ENCODE data around the gene CNTLN. TPM values are rescaled to one million over a fixed set of nuclear protein-coding genes. Genes with fewer than 3 reads are reported as not detected.
A peak's percentile ranks its signal among the peaks of the same experiment; 100 is the strongest.

The CNTLN gene
- 5.1 TPM for total RNA-seq (2021; ENCODE audit: unreplicated experiment)
- 1.0 and 1.6 TPM in 2 replicates for polyA plus RNA-seq (2012)
- percentile 50 among the genes with signal in this experiment for Bru-seq, nascent RNA
- percentile 35 among the genes with signal in this experiment for BruChase-seq, experiment 1, labeled RNA remaining after a 6-hour chase
- BruChase-seq, experiment 2, labeled RNA remaining after a 2-hour chase, result percentile 41 among the genes with signal in this experiment
- long read RNA-seq, full-length matches to known transcripts, result 4 of 12 reads
- long read RNA-seq, partial matches to known transcripts, result 2 of 12 reads
- long read RNA-seq, other reads (novel, unspliced or antisense), result 6 of 12 reads

GRCh38 chr9:17134396-17135294, at the start of gene CNTLN:
TSS of gene CNTLN (plus strand) at chr9:17135040. CDS start at chr9:17135066, 26 bp downstream.
- CTCF ChIA-PET, result no interaction called here
- no peaks in the 10 kb centered on the region for H3K36me3 ChIP-seq (ENCODE audit: control insufficient read depth in 1 of 2, insufficient read depth in 2 of 2, low read length in 2 of 2)
- TF ChIP-seq EZH2phosphoT487 (IDR thresholded peaks at IDR 0.05; ENCODE audit: borderline replicate concordance) (no peak), MAX (IDR thresholded peaks at IDR 0.05) (peak; percentile 71), POLR2A (IDR thresholded peaks at IDR 0.05; ENCODE audit: borderline replicate concordance, extremely low read depth, insufficient read depth, insufficient read length) (peak; percentile 77), ZFX (IDR thresholded peaks at IDR 0.05) (peak; percentile 41; the same call in 1 of the 2 replicates), YY1 (IDR thresholded peaks at IDR 0.05; ENCODE audit: extremely low read depth, insufficient replicate concordance, low read depth, low read length) (peak; percentile 69), POLR2AphosphoS5 (IDR thresholded peaks at IDR 0.05; ENCODE audit: low read depth, low read length) (peak; percentile 57), CBX3 (IDR thresholded peaks at IDR 0.05; ENCODE audit: low read depth) (peak; percentile 13; the same call in 1 of the 2 replicates), ZBTB33 (IDR thresholded peaks at IDR 0.05; ENCODE audit: extremely low read depth, insufficient replicate concordance, low read length) (no peak)
- H3K9me3 ChIP-seq (ENCODE audit: control insufficient read depth in 1 of 2, insufficient read depth in 1 of 2, low read depth in 1 of 2, low read length in 2 of 2), result no peaks in the 10 kb centered on the region
- RAD21 ChIA-PET (ENCODE audit: low non-redundant PET in 1 of 2, low total read pairs in 2 of 2, uncharacterized antibody in 2 of 2, unreplicated experiment in 2 of 2), result no interaction called here
- peaks cover 0 to 6% of the 10 kb centered on the region in 2 experiments; a peak in 2 of 4 replicates for H3K4me1 ChIP-seq (ENCODE audit: control insufficient read depth in 1 of 2, insufficient read depth in 2 of 2, low read length in 2 of 2)
- no peaks in the 10 kb centered on the region for H4K20me1 ChIP-seq (ENCODE audit: insufficient read depth)
- H2AFZ ChIP-seq (ENCODE audit: low read depth, low read length, poor library complexity, severe bottlenecking), result peak within 1 kb of the TSS; percentile 16
- no peaks in the 10 kb centered on the region for H3K9me2 ChIP-seq (ENCODE audit: insufficient read depth)
- BruUV-seq (replicated peaks), result no TSS peak
- H3K4me3 ChIP-seq (replicated peaks in 1 of 2; ENCODE audit: low read depth in 1 of 2, low read length in 2 of 2), result peak within 1 kb of the TSS; percentile 66 to 68
- ATAC-seq (peak; percentile 91), DNase-seq (ENCODE audit: low read depth, low spot score) (peak; percentile 41)
- H3K27ac ChIP-seq (ENCODE audit: low read depth, low read length), result peak within 1 kb of the TSS; percentile 64
- intact Hi-C loops (cut with micrococcal nuclease), result no loop called here
- no peaks in the 10 kb centered on the region; the same call in 1 of the 2 replicates for H3K79me2 ChIP-seq (ENCODE audit: insufficient read depth, low read length)
- H3K4me2 ChIP-seq (ENCODE audit: low read length), result peak within 1 kb of the TSS; percentile 78
- H3K27me3 ChIP-seq (ENCODE audit: insufficient read depth, low read length), result no peaks in the 10 kb centered on the region
- POLR2A ChIA-PET, result no interaction called here
- peak within 1 kb of the TSS; percentile 75 for H3K9ac ChIP-seq (ENCODE audit: low read length)

Measured in HCT116 (cell line).